Measurements from ENCODE around the gene PLA2G4A. TPM values are rescaled to one million over a fixed set of nuclear protein-coding genes. Genes with fewer than 3 reads are reported as not detected.
"Not testable (repeated sequence)": the region's sequence is repeated elsewhere in the genome, so short reads cannot be mapped to it uniquely, and the experiment has no call there.

The PLA2G4A gene
- total and polyA plus RNA-seq, 2 donors (not counting 3 experiments of a cell fraction or from before 2014, with no cell fraction given): 8.2 to 13.3 TPM

GRCh38 chr1:186917106-186917786 is 88.5 kb downstream of the PLA2G4A start:
- H3K9me3 ChIP-seq (replicated peaks; ENCODE audit: control insufficient read depth, insufficient read depth, low read length); BruUV-seq (replicated peaks); dilution Hi-C loops (cut with MboI; ENCODE audit: extremely low pct_ligation_motif_present, low sequenced_read_pairs); H3K36me3 ChIP-seq (ENCODE audit: control insufficient read depth in 2 of 2, extremely low read depth in 1 of 2, insufficient read depth in 2 of 2, low read length in 2 of 2); H4K20me1 ChIP-seq (replicated peaks; ENCODE audit: control insufficient read depth, extremely low read depth, insufficient read depth, low read length); H3K79me2 ChIP-seq (ENCODE audit: control insufficient read depth, insufficient read depth, low read length); H3K4me3 ChIP-seq (replicated peaks in 1 of 3; ENCODE audit: insufficient read depth in 1 of 3, low read depth in 1 of 3, low read length in 3 of 3); H3K9me1 ChIP-seq (replicated peaks; ENCODE audit: control insufficient read depth, extremely low read depth, insufficient read depth, low read length); POLR2A ChIA-PET; H3K27me3 ChIP-seq (ENCODE audit: control insufficient read depth in 2 of 2, insufficient read depth in 2 of 2, low read length in 2 of 2): not testable (repeated sequence)
- intact Hi-C loops (cut with micrococcal nuclease): loop anchor here (1.0 to 5.0 kb wide), 9 partner anchors 27 to 542 kb away; partner anchors contain the start of genes ODR4, PTGS2 and TPR
- DNase-seq (ENCODE audit: low read depth, low spot score): peak; percentile 81
- Histone ChIP-seq H3K27ac (ENCODE audit: insufficient read depth, low read depth, low read length) (peak overlapping the region; percentile 71), H3K9ac (replicated peaks; ENCODE audit: extremely low read depth, insufficient read depth, low read length) (peak overlapping the region; percentile 42), H3K4me1 (ENCODE audit: control insufficient read depth, extremely low read depth, insufficient read depth, low read length) (peaks cover 20% of the 10 kb centered on the region), H3K4me2 (ENCODE audit: insufficient read depth, low read length) (peak overlapping the region; percentile 35), H2AFZ (ENCODE audit: low read depth, low read length) (peak overlapping the region; percentile 57)
- peak; percentile 78 for TF ChIP-seq GATA2 (IDR thresholded peaks at IDR 0.05; ENCODE audit: insufficient read depth, insufficient read length, low read depth, low read length)
- TF ChIP-seq JUN (IDR thresholded peaks at IDR 0.05; ENCODE audit: borderline replicate concordance, insufficient read depth, insufficient read length, low read depth): peak; percentile 19
- peak; percentile 60 for TF ChIP-seq FOS (IDR thresholded peaks at IDR 0.05; ENCODE audit: borderline replicate concordance, insufficient read depth, low read length)
- TF ChIP-seq CTCF (IDR thresholded peaks at IDR 0.05; ENCODE audit: extremely low read depth in 1 of 2, insufficient read depth in 1 of 2, low read depth in 1 of 2, low read length in 2 of 2): peak; percentile 25 to 32
- peak; percentile 79 for FAIRE-seq
- CTCF ChIA-PET: interaction anchor here (0.7 to 3.5 kb wide), 31 partner anchors 11 to 542 kb away, joined by 3 to 48 read pairs (median 5); partner anchors contain the start of genes ODR4, PTGS2 and TPR

GRCh38 chr1:186921386-186921785 is 92.6 kb downstream of the PLA2G4A start:
- H3K27me3 ChIP-seq (ENCODE audit: control insufficient read depth in 2 of 2, insufficient read depth in 2 of 2, low read length in 2 of 2); H3K4me3 ChIP-seq (replicated peaks in 1 of 3; ENCODE audit: insufficient read depth in 1 of 3, low read depth in 1 of 3, low read length in 3 of 3); H2AFZ ChIP-seq (ENCODE audit: low read depth, low read length); H3K9ac ChIP-seq (replicated peaks; ENCODE audit: extremely low read depth, insufficient read depth, low read length); dilution Hi-C loops (cut with MboI; ENCODE audit: extremely low pct_ligation_motif_present, low sequenced_read_pairs); H3K27ac ChIP-seq (ENCODE audit: insufficient read depth, low read depth, low read length); BruUV-seq (replicated peaks); POLR2A ChIA-PET; H3K36me3 ChIP-seq (ENCODE audit: control insufficient read depth in 2 of 2, extremely low read depth in 1 of 2, insufficient read depth in 2 of 2, low read length in 2 of 2); H4K20me1 ChIP-seq (replicated peaks; ENCODE audit: control insufficient read depth, extremely low read depth, insufficient read depth, low read length); DNase-seq (ENCODE audit: low read depth, low spot score); H3K79me2 ChIP-seq (ENCODE audit: control insufficient read depth, insufficient read depth, low read length); FAIRE-seq; intact Hi-C loops (cut with micrococcal nuclease); H3K9me1 ChIP-seq (replicated peaks; ENCODE audit: control insufficient read depth, extremely low read depth, insufficient read depth, low read length); CTCF ChIA-PET; H3K4me2 ChIP-seq (ENCODE audit: insufficient read depth, low read length); H3K9me3 ChIP-seq (replicated peaks; ENCODE audit: control insufficient read depth, insufficient read depth, low read length): not testable (repeated sequence)
- peaks cover 12% of the 10 kb centered on the region for H3K4me1 ChIP-seq (ENCODE audit: control insufficient read depth, extremely low read depth, insufficient read depth, low read length)

GRCh38 chr1:186922814-186923213 is 94.1 kb downstream of the PLA2G4A start:
- H2AFZ ChIP-seq (ENCODE audit: low read depth, low read length); H3K27me3 ChIP-seq (ENCODE audit: control insufficient read depth in 2 of 2, insufficient read depth in 2 of 2, low read length in 2 of 2); H3K36me3 ChIP-seq (ENCODE audit: control insufficient read depth in 2 of 2, extremely low read depth in 1 of 2, insufficient read depth in 2 of 2, low read length in 2 of 2); H3K4me3 ChIP-seq (replicated peaks in 1 of 3; ENCODE audit: insufficient read depth in 1 of 3, low read depth in 1 of 3, low read length in 3 of 3); H3K9me1 ChIP-seq (replicated peaks; ENCODE audit: control insufficient read depth, extremely low read depth, insufficient read depth, low read length); H3K79me2 ChIP-seq (ENCODE audit: control insufficient read depth, insufficient read depth, low read length); H3K4me1 ChIP-seq (ENCODE audit: control insufficient read depth, extremely low read depth, insufficient read depth, low read length); intact Hi-C loops (cut with micrococcal nuclease); H4K20me1 ChIP-seq (replicated peaks; ENCODE audit: control insufficient read depth, extremely low read depth, insufficient read depth, low read length); CTCF ChIA-PET; H3K9ac ChIP-seq (replicated peaks; ENCODE audit: extremely low read depth, insufficient read depth, low read length); H3K9me3 ChIP-seq (replicated peaks; ENCODE audit: control insufficient read depth, insufficient read depth, low read length); H3K4me2 ChIP-seq (ENCODE audit: insufficient read depth, low read length); POLR2A ChIA-PET; FAIRE-seq; DNase-seq (ENCODE audit: low read depth, low spot score); H3K27ac ChIP-seq (ENCODE audit: insufficient read depth, low read depth, low read length); dilution Hi-C loops (cut with MboI; ENCODE audit: extremely low pct_ligation_motif_present, low sequenced_read_pairs); BruUV-seq (replicated peaks): not testable (repeated sequence)
